ENCODE data around the gene PNLIPRP2.

PNLIPRP2 gene

GRCh38 chr10:116657863-116658551 lies 37.3 kb downstream of the PNLIPRP2 start:
- DNase-seq, result no peak

GRCh38 chr10:116659049-116659670 lies 38.4 kb downstream of the PNLIPRP2 start:
- DNase-seq, result no peak

- DNase-seq, result no peak
These were observed 40.1 kb downstream of the PNLIPRP2 start for GRCh38 chr10:116660860-116661259.

DNA sequence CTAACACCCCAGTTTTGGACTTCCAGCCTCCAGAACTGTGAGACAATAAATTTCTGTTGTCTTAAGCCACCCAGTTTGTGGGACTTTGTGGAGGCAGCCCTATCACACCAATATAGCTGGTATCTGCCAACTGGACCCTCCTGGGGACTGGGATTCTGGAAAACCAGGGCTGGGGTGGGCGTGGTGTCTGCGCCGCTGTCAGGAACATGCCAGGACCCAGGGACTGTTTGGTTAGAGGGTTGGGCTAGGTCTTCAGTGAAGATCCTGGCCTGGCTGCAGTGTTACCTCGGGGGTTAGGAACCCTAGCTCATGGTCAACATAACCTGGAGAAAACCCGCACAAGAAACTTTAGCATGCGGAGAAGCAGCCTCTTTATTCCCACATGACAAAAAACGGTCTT lies 42.6 kb downstream of the PNLIPRP2 start:
- no peak for DNase-seq

GRCh38 chr10:116664631-116665030 lies 43.9 kb downstream of the PNLIPRP2 start:
- DNase-seq, result no peak

DNA sequence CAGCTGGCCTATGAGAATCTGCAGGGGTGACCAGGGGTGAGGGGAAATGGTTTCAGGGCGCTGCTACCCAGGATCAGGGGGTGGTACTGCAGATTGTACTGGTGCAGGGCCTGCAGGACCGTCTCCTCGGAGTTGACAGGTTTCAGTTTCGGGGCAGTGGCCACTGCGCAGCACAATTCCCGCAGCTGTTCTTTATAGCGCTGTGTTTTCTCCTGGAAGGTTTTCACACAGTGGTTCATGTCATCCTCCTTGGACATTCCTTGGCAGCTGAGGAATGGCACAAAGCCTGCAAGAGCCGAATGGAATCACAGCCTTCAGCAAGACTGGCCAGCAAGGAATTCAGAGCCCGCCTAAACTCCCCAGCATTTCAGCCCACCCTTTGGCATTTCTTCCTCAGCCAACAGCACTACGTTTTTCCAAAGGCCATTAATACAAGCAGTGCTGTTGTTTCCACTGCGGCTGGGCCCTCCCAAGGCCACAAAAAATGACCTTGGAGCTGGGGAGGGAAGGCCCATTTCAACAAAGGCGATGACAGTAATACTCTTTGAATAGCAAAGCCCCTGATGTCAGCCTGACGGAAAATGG lies 44.9 kb downstream of the PNLIPRP2 start:
- no peak for DNase-seq

DNA sequence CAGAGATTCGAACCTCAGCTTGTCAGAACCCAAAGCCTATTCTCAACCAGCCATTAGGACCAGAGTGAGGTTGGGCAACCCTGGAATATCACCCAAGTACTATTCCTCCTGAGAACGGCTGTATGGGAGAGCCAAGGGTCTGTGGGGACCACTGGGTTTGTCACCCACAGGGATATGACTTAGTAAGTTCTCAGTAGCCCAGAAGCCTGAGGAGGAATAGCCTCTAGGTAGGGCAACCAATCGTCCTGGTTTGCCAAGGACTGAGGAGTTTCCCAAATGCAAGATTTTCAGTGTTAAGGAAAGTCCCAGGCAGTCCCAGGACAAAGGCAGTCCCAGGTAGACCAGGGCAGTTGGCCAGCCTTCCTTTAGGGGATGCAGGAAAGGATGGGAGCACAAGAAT lies 46.7 kb downstream of the PNLIPRP2 start:
- DNase-seq, result no peak

DNA sequence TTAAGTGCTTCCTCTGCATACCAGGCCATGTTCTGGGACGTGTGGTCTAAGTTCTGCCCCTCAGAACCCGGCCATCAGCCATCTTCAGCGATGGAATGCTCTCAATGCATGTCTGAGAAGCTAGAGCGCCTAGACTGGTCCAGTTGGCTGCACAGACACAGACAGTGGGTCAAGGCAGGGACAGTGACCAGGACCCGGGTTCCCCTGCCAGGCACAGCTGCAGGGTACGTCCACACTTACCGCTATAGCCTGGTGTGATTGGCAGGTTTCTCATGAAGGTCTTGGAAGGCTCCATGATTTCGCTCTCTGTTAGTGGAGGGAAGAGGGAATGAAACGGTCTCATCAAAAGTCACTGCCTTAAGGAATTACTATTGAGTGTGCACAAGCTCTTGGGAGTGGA lies 47.3 kb downstream of the PNLIPRP2 start:
- DNase-seq, result no peak

DNA sequence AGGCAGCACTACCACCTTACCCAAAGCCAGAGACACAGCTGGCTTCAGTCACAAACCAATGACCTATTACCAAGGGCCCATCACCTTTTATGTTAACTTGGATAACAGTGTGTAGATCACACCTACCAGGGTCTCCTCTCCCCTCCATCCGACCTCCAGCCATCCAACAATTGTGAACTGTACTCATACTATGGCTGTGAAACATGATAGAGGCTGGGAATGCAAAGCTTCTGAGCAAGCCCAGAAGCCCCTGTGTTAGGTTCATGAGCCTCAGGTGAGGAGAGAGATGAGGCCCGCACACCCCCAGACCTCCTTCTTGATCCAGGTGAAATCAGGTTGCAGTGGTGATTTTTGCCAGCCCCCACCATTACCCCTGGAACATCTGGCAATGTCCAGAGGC lies 47.7 kb downstream of the PNLIPRP2 start:
- DNase-seq, result no peak

GRCh38 chr10:116669080-116669479 lies 48.3 kb downstream of the PNLIPRP2 start:
- no peak for DNase-seq

GRCh38 chr10:116669832-116670644 lies 49.3 kb downstream of the PNLIPRP2 start:
- DNase-seq, result peak; percentile 72

- peak; percentile 45 for DNase-seq
These were observed 50.0 kb downstream of the PNLIPRP2 start for GRCh38 chr10:116670706-116671105.

- peak; percentile 41 for DNase-seq
These were observed 50.6 kb downstream of the PNLIPRP2 start for GRCh38 chr10:116671274-116671926.

DNA sequence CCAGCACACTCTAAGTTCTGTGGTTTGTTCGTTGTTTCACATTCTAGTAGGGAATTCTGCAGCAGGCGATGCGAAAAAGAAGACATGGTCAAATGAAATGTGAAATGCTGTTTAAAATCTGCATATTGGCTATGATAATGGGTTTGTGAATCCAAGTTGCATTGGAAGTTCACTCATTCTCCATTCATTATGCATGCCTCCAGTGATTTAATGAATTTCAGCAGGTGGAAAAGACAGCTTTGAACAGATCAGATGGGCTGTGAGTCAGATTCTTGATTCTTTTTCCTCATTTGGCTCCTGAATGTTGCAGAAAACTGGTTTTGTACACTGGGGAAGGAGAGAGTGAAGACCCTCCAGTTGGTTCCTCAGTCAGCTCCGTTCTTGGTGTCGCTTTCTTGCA lies 52.1 kb downstream of the PNLIPRP2 start:
- no peak for DNase-seq

DNA sequence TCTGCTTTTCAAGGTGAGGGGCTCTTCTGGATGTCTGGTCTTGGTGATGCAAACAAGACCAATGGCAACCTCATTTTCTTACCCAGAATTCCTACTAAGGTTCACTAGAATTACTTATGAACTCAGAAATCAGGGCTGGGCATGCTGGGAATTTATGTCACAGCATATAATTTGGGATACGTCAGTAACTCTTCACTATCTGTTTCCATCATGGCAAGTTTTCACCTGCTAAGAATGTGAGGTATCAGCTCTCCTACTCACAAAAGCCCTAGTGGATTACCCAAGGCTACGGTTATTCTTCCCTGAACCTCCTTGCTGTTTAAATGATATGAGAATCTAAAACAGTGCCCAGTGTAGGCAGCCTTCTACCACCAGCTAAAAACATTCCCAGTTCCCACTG lies 53.1 kb downstream of the PNLIPRP2 start:
- no peak for DNase-seq

DNA sequence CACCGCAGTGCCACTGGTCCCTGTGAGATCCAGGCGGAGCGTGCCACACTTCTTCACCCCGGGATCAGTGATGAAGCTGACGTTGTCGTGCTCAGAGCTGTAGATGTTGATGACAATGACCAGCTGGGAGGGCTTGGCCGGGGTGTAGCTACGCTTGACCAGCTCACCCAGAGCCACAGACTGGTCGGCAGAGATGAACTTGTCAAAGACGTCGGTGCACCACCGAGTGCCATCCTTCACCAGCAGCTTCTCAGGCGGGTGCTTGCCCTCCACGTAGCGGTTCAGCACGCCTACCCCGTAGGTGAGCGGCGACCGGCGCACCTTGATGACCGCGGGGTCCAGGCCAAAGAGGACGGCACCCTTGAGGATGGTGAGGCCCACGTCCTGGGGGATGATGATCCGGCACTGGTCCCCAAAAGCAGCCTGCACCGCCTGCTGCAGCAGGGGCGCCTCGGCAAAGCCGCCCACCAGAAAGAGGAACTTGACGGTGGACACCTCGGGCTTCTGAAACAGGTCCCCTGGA lies 54.2 kb downstream of the PNLIPRP2 start:
- no peak for DNase-seq

DNA sequence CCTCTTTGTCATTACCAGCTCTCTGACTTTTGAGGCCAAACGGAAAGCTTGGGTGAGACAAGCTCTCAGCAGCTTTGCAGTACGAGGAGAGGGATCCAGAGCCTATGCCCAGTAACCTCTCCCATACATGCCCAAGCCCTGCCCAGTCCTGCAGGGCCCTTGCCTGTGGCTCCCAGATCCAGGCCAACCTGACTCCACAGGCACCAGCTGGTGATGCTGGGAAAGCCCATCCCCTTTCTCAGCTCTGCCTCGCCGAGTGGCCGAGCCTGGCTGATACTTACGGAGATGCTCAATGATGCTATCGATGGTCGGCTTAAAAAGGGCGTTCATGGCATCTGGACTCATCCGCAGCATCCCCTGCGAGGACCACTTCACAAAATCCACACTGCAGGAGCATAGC lies 55.4 kb downstream of the PNLIPRP2 start:
- DNase-seq, result no peak

DNA sequence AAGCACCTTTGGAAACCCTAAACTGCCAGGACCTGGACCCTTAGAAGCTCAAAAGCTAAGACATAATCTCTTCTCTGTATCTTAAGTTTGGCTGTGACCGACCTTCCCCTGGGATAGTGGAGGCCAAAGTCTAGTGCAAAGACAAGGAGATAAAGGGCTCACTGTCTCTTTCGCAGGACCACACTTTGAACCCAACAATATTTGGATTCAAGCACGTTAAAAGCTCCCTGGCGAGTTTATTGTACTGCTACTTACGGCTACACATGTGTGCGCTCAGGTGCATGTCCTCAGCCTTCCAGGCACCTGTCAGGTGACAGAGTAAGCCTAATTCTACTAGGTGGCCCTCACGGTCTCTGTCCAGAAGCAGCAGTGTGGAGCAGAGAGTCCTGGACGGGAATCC lies 55.9 kb downstream of the PNLIPRP2 start:
- DNase-seq, result no peak

DNA sequence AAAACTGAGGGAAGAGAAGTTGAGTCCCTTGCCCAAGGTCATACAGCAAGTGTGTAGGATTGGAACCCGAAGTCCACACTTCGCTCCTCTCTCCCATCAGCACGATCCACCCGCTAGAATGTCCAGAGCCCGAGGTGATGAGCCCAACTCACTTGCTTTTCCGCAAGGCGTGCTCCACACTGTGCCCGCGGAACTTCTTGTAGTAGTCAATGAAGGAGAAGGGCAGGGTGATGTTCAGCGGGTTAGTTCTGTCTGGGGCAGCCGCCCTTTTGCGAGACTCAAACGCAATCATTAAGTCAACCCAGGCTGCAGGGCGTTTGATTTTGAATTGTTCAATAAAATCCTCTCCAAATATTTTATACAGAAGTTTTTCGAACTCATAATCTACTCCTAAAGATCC lies 58.6 kb downstream of the PNLIPRP2 start:
- DNase-seq, result no peak

DNA sequence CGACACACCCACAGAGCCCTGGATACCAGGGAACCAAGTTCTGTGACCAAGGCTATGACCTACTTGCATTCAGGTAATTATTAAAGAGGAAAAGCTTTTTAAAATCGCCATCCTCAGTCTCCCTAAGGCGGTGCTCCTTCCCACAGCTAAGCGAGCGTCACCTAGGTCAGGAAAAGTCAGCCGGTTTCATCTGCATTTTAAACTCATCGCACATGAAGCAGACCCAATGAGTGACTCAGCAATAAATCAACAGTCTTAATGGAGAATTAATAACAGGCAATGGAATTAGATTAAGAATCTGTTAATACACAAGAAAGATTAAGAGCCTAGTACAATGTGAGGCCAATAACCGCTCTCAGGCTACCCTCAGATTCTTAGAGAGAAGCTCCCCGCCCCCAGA lies 62.4 kb downstream of the PNLIPRP2 start:
- DNase-seq, result no peak

- DNase-seq, result peak; percentile 8
These were observed 63.1 kb downstream of the PNLIPRP2 start for GRCh38 chr10:116683821-116684220.

DNA sequence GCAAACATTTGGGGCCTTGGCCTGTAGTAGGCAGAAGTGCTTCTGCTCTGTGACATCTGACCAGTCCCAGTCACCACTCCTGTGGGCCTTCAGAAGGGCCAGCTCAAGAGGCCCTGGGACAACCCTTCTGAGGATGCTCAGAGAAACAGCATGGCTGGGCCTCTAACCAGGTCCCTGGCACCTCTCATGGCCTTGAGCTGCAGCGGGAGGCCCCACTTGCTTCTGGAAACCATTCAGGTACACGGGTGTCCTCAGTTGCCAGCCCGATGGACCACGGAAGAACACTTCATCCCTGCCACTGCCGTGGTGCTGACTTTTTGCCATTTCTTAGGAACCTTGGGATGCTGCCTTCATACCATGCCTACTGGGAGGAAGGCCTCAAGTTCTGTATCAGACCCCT lies 64.0 kb downstream of the PNLIPRP2 start:
- no peak for DNase-seq

DNA sequence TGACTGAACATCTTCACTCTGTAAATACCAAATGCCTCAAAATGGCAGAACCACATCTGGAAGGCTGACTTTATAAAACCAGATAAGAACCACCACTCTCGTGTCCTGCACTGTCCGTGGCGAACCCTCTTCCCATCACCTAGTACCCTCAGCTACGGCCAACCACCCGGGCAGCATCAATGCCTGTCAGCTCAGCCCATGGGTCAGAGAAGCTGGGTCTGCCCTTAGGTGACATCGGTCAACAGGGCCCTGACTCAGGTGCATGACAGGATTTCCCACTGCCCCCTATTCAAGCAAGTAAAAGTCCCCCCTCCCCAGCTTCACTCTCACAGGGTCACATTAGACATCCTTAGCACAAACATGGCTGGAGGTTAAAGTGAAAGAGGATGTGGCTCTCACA lies 65.1 kb downstream of the PNLIPRP2 start:
- DNase-seq, result no peak

Data from NCI-H69 (cell line).